OCI-LY7 (cell line): ENCODE results near the gene NUDCD3. TPM values are rescaled to one million over a fixed set of nuclear protein-coding genes. Genes with fewer than 3 reads are reported as not detected.

Experiments used
- BruUV-seq: library from RNA; stranded (reverse); fragments of 400-500 nt; replicated peaks from 2 replicates; lab custom pipeline; 2021; lab: Mats Ljungman, UMichigan
- CTCF ChIA-PET: fragments of 300-600 bp; sonication (Branson Sonifier 250); formaldehyde crosslinking; loops from one replicate; lab custom pipeline; 2022; ENCODE audit warnings: antibody characterized with exemption; ENCODE audit not compliant: unreplicated experiment; lab: Charles Lee
- POLR2A ChIA-PET: fragments of 300-600 bp; sonication (Branson Sonifier 250); formaldehyde crosslinking; loops from one replicate; lab custom pipeline; 2022; ENCODE audit warnings: antibody characterized with exemption; lab: Charles Lee
- DNase-seq: peaks from one replicate; pipeline ENCODE4 v3.0.0-alpha.2; 2015; ENCODE audit warnings: low spot score
- H2AFZ ChIP-seq: fragments of 200-600 bp; sonication (generic), shearing (Covaris generic); 2 replicates; pipeline ENCODE4 v1.6.1; 2014; ENCODE audit warnings: mild to moderate bottlenecking, antibody characterized with exemption, low read length, moderate library complexity
- H3K27ac ChIP-seq: fragments of 200-600 bp; sonication (generic); 2 replicates; pipeline ENCODE4 v1.5.1; 2014; ENCODE audit warnings: mixed run types, low read depth, mild to moderate bottlenecking, moderate library complexity, low read length, inconsistent platforms; ENCODE audit not compliant: poor library complexity, severe bottlenecking
- H3K36me3 ChIP-seq: fragments of 200-600 bp; sonication (generic); 2 replicates; pipeline ENCODE4 v1.6.1; 2014; ENCODE audit warnings: mild to moderate bottlenecking, antibody characterized with exemption, low read length, moderate library complexity, mixed read lengths; ENCODE audit not compliant: insufficient read depth
- H3K4me1 ChIP-seq: fragments of 200-600 bp; sonication (generic); 2 replicates; pipeline ENCODE4 v1.5.1; 2014; ENCODE audit warnings: mild to moderate bottlenecking, low read length; ENCODE audit not compliant: insufficient read depth, poor library complexity, severe bottlenecking
- H3K4me2 ChIP-seq: fragments of 200-600 bp; sonication (generic); 2 replicates; pipeline ENCODE4 v1.6.1; 2014; ENCODE audit warnings: mild to moderate bottlenecking, low read length
- H3K4me3 ChIP-seq: fragments of 200-600 bp; sonication (generic); 2 replicates; pipeline ENCODE4 v1.5.1; 2014; ENCODE audit warnings: mild to moderate bottlenecking, low read depth, low read length; ENCODE audit not compliant: poor library complexity, severe bottlenecking
- H3K79me2 ChIP-seq: fragments of 200-600 bp; sonication (generic); 2 replicates; pipeline ENCODE4 v1.6.1; 2016; ENCODE audit warnings: low read depth, mild to moderate bottlenecking, low read length, moderate library complexity, mixed read lengths; ENCODE audit not compliant: insufficient read depth
- H3K9me2 ChIP-seq: fragments of 200-600 bp; sonication (generic); 2 replicates; pipeline ENCODE4 v1.6.1; 2016; ENCODE audit warnings: mild to moderate bottlenecking, low read length, mixed read lengths; ENCODE audit not compliant: insufficient read depth
- H3K9me3 ChIP-seq: fragments of 200-600 bp; sonication (generic); 2 replicates; pipeline ENCODE4 v1.6.1; 2014; ENCODE audit warnings: mild to moderate bottlenecking, mixed run types, low read length, mixed read lengths
- H4K20me1 ChIP-seq: fragments of 200-600 bp; sonication (generic); 2 replicates; pipeline ENCODE4 v1.6.1; 2014; ENCODE audit warnings: mild to moderate bottlenecking, antibody characterized with exemption, low read length, moderate library complexity, mixed read lengths; ENCODE audit not compliant: insufficient read depth
- EZH2phosphoT487 ChIP-seq: fragments of 200-600 bp; sonication (generic); IDR thresholded peaks from 2 replicates; pipeline ENCODE4 v1.6.1; 2018; ENCODE audit warnings: low read depth, borderline replicate concordance, mild to moderate bottlenecking, mixed run types, antibody characterized with exemption, low read length, moderate library complexity, mixed read lengths
- intact Hi-C: fragments of 100-400 bp; cut with micrococcal nuclease; formaldehyde crosslinking; loops from one replicate; pipeline ENCODE4 v1.10.0; 2022; ENCODE audit not compliant: unreplicated experiment
- total RNA-seq, 2 experiments: library from RNA; depleted of rRNA in 1 of 2; stranded (reverse); fragments of >200 nt in 1 of 2; shearing (Covaris generic) in 1 of 2; gene quantifications; 2 replicates each; pipeline ENCODE4 v1.2.3, GENCODE V29; 2014 to 2022
- TF ChIP-seq, protein P1 (sequence below): fragments of 200-600 bp; sonication (generic); conservative IDR thresholded peaks from 2 replicates; pipeline ENCODE4 v1.5.1; 2014; ENCODE audit warnings: mild to moderate bottlenecking, antibody characterized with exemption, low read length, moderate library complexity, mixed read lengths

Gene NUDCD3
- total RNA-seq, 2 experiments from 2014 or later: 57.0 to 108 TPM

DNA sequence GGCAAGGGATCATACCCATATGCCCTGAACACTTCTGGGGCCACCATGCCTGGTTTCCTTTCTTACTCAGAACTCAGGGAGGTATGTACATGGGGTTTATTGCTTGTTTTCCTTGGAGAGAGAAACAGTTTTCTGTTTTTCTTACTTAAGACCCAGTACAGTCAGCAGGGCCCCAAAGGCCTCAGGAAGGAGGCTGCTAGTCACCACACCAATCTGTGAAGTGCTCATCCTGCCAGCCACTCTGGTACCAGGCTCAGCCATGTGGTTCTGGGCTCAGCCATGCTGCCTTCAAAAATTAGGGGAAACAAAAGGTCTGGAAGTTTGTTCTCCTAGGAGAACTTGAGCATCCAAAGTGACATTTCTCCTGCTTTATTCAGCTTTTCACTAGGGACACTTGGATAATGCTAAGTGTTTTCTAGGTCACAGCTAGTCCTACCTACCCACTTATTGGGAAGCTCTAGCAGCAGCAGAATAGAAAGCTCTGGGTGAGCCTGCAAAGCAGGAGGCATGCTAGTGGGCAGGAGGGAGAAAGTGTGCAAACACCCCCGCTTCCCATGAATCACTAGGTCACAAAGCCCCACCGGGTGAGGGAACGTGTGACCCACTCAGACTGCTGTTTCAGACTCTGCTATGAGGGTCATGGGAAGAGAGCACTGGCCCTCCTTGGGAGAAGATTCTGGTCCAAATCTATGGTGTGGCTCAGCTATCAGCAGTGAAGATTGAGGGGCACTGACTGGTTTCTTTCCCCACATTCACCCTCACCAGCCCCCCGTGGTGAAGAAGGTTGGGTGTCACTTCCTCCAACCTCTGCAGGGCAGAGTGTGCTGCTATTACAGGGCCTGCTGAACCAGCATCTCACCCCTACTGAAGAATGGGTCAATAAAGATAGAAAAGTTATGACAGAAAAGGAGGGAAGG, 23.9 kb downstream of the NUDCD3 start:
- intact Hi-C loops: no loop called here
- CTCF ChIA-PET: interaction anchor here (1.0 kb wide), 1 partner anchor 14 kb away, joined by 3 read pairs; no protein-coding TSS in a partner anchor
- H3K4me2 ChIP-seq: no peak overlapping the region
- POLR2A ChIA-PET: interaction anchor here (0.8 to 1.5 kb wide), 2 partner anchors 14 to 23 kb away, joined by 5 to 7 read pairs; no protein-coding TSS in a partner anchor
- H3K4me1 ChIP-seq: peaks cover 46% of the 10 kb centered on the region
- H3K36me3 ChIP-seq: peaks cover 81% of the 10 kb centered on the region
- no peaks in the 10 kb centered on the region for H3K9me2 ChIP-seq
- no peak overlapping the region for H3K27ac ChIP-seq
- H3K9me3 ChIP-seq: no peaks in the 10 kb centered on the region
- no peak for DNase-seq
- no TSS peak for BruUV-seq
- H2AFZ ChIP-seq: no peak overlapping the region
- TF ChIP-seq, protein P1, sequence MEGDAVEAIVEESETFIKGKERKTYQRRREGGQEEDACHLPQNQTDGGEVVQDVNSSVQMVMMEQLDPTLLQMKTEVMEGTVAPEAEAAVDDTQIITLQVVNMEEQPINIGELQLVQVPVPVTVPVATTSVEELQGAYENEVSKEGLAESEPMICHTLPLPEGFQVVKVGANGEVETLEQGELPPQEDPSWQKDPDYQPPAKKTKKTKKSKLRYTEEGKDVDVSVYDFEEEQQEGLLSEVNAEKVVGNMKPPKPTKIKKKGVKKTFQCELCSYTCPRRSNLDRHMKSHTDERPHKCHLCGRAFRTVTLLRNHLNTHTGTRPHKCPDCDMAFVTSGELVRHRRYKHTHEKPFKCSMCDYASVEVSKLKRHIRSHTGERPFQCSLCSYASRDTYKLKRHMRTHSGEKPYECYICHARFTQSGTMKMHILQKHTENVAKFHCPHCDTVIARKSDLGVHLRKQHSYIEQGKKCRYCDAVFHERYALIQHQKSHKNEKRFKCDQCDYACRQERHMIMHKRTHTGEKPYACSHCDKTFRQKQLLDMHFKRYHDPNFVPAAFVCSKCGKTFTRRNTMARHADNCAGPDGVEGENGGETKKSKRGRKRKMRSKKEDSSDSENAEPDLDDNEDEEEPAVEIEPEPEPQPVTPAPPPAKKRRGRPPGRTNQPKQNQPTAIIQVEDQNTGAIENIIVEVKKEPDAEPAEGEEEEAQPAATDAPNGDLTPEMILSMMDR: no peak
- TF ChIP-seq EZH2phosphoT487: no peak
- H4K20me1 ChIP-seq: 0 out of 2 replicates have a peak, but pooled peaks cover 6% of the 10 kb centered on the region
- no peak overlapping the region for H3K4me3 ChIP-seq
- H3K79me2 ChIP-seq: peaks cover 37% of the 10 kb centered on the region

DNA sequence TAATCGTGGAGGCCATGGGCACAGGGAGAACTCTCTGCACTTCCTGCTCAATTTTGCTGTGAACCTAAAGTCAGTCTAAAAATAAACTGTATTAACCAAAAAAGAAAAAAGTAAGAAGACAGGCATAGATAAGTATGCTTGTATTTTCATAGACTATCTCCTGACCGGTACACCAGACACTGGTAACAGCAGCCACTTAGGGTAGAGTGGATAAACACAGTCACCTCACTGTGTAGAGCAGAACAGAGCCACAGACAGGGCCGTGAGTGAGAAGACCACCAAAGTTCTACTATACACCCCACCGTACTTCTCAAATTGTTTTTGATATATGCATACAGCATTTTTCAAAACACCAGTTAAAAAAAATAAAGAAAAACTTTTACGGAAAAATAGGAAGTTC, 25.0 kb downstream of the NUDCD3 start:
- Histone ChIP-seq H3K9me3 (no peaks in the 10 kb centered on the region), H3K4me1 (peaks cover 57% of the 10 kb centered on the region), H3K27ac (no peak overlapping the region), H3K4me3 (no peak overlapping the region), H3K9me2 (no peaks in the 10 kb centered on the region), H3K4me2 (peak overlapping the region; percentile 18), H4K20me1 (0 out of 2 replicates have a peak, but pooled peaks cover 6% of the 10 kb centered on the region), H2AFZ (no peak overlapping the region), H3K79me2 (peaks cover 36% of the 10 kb centered on the region), H3K36me3 (peaks cover 71% of the 10 kb centered on the region)
- TF ChIP-seq, protein P1: no peak
- no peak for TF ChIP-seq EZH2phosphoT487
- POLR2A ChIA-PET: interaction anchor here (1.5 kb wide), 1 partner anchor 24 kb away, joined by 5 read pairs; no protein-coding TSS in a partner anchor
- intact Hi-C loops: no loop called here
- CTCF ChIA-PET: interaction anchor here (1.0 kb wide), 1 partner anchor 15 kb away, joined by 3 read pairs; no protein-coding TSS in a partner anchor
- no peak for DNase-seq
- no TSS peak for BruUV-seq
